ENCODE results near the gene KIF26B. TPM values are rescaled to one million over a fixed set of nuclear protein-coding genes. Genes with fewer than 3 reads are reported as not detected.
A peak's percentile ranks its signal among the peaks of the same experiment; 100 is the strongest.
"Not testable (repeated sequence)": the region's sequence is repeated elsewhere in the genome, so short reads cannot be mapped to it uniquely, and the experiment has no call there.

KIF26B gene
- total RNA-seq, 1 experiment from 2014 or later = 1.2 TPM

DNA sequence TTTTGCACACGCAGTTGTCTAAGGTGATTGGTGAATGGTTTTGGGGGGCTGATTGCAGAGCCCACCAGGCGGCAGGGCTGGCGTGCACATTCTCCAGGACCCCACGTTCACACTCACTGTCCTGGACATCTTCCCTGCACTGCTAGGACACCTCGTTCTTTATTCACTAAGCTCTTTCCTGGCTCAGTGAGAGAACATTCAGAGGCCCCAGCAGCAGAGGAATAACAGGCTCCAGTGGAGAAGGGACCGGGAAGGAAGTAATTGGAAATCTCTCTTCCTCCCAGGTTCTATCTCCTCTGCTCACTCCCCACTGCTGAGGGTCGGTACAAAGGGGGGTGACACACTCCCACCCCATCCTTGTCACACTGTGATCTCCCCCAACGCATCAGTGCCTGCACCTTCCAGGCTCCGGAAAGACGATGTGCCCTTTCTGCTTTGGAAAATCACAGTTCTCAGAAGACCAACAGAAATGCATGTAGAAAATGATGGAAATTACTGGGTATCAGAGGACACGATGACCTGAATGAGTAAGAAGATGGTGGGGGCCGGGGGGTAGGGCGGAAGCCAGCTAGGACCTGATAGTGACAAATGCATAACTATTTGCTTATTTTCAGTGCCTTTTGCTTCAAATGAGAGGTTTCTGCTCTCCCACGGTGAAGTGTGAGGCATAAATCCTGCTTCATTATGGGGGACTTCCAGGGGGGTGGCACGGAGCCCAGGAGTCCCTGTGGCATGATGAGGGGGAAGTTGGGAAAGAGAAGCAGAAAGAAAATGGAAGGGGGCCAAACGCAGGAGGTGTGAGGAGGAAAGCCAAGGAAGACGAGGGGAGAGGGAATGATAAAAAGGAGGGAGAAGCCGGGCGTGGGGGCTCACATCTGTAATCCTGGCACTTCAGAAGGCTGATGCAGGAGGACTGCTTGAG lies 25.2 kb upstream of the KIF26B start:
- ATAC-seq (no peak), DNase-seq (ENCODE audit: low spot score) (no peak)
- H3K9me3 Mint-ChIP-seq = no peaks in the 10 kb centered on the region
- H3K4me1 Mint-ChIP-seq = peaks cover 21% of the 10 kb centered on the region
- no peaks in the 10 kb centered on the region for H3K27me3 Mint-ChIP-seq (ENCODE audit: low read depth)
- ChIA-PET CTCF (no interaction called here), POLR2A (no interaction called here)
- no peak overlapping the region for H3K27ac Mint-ChIP-seq
- no peaks in the 10 kb centered on the region for H3K36me3 Mint-ChIP-seq
- TF ChIP-seq ZNF232 (CRISPR knock-in tag; IDR thresholded peaks at IDR 0.05) (no peak), FOXJ3 (CRISPR knock-in tag; IDR thresholded peaks at IDR 0.05; ENCODE audit: borderline replicate concordance) (no peak), ZNF423 (CRISPR knock-in tag; IDR thresholded peaks at IDR 0.05) (no peak), ATF1 (CRISPR knock-in tag; IDR thresholded peaks at IDR 0.05) (no peak), MXD4 (CRISPR knock-in tag; IDR thresholded peaks at IDR 0.05; ENCODE audit: borderline replicate concordance) (no peak), CBFB (CRISPR knock-in tag; IDR thresholded peaks at IDR 0.05; ENCODE audit: low read depth) (no peak)
- TF ChIP-seq, protein P1, sequence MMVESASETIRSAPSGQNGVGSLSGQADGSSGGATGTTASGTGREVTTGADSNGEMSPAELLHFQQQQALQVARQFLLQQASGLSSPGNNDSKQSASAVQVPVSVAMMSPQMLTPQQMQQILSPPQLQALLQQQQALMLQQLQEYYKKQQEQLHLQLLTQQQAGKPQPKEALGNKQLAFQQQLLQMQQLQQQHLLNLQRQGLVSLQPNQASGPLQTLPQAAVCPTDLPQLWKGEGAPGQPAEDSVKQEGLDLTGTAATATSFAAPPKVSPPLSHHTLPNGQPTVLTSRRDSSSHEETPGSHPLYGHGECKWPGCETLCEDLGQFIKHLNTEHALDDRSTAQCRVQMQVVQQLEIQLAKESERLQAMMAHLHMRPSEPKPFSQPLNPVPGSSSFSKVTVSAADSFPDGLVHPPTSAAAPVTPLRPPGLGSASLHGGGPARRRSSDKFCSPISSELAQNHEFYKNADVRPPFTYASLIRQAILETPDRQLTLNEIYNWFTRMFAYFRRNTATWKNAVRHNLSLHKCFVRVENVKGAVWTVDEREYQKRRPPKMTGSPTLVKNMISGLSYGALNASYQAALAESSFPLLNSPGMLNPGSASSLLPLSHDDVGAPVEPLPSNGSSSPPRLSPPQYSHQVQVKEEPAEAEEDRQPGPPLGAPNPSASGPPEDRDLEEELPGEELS (CRISPR knock-in tag; IDR thresholded peaks at IDR 0.05) = no peak
- TF ChIP-seq, protein P2, sequence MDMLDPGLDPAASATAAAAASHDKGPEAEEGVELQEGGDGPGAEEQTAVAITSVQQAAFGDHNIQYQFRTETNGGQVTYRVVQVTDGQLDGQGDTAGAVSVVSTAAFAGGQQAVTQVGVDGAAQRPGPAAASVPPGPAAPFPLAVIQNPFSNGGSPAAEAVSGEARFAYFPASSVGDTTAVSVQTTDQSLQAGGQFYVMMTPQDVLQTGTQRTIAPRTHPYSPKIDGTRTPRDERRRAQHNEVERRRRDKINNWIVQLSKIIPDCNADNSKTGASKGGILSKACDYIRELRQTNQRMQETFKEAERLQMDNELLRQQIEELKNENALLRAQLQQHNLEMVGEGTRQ (CRISPR knock-in tag; IDR thresholded peaks at IDR 0.05) = no peak
- no peak overlapping the region for H3K4me3 Mint-ChIP-seq

DNA sequence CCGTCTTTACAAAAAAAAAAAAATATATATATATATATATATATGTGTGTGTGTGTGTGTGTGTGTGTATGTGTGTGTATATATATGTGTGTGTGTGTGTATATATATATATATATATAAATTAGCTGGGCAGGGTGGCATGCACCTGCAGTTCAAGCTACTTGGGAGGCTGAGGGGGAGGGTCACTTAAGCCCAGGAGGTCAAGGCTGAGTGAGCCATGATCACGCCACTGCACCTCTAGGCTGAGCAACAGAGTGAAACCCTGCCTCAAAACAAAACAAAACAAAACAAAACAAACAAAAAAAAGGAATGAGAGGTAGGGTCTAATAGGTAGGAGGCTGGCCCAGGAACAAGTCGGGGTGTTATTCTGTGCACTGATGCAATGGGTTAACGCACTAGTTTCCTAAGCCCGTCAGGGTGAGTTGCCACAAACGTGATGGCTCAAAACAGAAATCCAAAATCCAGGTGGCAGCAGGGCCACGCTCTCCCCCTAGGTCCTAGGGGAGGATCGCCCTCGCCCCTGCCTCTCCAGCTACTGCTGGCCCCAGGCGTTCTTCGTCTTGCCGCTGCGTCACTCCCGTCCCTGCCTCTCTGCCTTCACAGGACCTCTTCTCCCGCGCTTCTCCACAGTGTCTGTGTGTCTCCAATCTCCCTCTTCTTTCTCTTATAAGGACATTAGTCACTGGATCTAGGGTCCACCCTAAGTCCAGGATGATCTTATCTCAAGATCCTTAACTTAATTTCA lies 24.3 kb upstream of the KIF26B start:
- ATAC-seq = peak; percentile 44
- POLR2A ChIA-PET = not testable (repeated sequence)

DNA sequence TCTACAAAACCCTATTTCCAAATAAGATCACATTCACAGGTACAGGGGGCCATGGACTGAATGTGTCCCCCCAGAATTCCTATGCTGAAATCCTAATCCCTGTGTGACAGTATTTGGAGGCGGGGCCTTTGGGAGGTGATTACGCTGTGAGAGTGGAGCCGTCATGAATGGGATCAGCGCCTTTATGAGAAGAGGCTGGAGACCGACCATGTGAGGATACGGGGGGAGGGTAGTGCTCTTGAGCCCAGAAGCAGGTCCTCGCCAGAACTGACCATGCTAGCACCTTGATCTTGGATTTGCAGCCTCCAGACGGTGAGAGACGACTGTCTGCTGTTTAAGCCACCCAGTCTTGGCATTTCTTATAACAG lies 23.8 kb upstream of the KIF26B start:
- H3K27me3 Mint-ChIP-seq (ENCODE audit: low read depth) = no peaks in the 10 kb centered on the region
- no peaks in the 10 kb centered on the region for H3K36me3 Mint-ChIP-seq
- peaks cover 12% of the 10 kb centered on the region for H3K4me1 Mint-ChIP-seq
- TF ChIP-seq, protein P3, sequence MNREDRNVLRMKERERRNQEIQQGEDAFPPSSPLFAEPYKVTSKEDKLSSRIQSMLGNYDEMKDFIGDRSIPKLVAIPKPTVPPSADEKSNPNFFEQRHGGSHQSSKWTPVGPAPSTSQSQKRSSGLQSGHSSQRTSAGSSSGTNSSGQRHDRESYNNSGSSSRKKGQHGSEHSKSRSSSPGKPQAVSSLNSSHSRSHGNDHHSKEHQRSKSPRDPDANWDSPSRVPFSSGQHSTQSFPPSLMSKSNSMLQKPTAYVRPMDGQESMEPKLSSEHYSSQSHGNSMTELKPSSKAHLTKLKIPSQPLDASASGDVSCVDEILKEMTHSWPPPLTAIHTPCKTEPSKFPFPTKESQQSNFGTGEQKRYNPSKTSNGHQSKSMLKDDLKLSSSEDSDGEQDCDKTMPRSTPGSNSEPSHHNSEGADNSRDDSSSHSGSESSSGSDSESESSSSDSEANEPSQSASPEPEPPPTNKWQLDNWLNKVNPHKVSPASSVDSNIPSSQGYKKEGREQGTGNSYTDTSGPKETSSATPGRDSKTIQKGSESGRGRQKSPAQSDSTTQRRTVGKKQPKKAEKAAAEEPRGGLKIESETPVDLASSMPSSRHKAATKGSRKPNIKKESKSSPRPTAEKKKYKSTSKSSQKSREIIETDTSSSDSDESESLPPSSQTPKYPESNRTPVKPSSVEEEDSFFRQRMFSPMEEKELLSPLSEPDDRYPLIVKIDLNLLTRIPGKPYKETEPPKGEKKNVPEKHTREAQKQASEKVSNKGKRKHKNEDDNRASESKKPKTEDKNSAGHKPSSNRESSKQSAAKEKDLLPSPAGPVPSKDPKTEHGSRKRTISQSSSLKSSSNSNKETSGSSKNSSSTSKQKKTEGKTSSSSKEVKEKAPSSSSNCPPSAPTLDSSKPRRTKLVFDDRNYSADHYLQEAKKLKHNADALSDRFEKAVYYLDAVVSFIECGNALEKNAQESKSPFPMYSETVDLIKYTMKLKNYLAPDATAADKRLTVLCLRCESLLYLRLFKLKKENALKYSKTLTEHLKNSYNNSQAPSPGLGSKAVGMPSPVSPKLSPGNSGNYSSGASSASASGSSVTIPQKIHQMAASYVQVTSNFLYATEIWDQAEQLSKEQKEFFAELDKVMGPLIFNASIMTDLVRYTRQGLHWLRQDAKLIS (CRISPR knock-in tag; IDR thresholded peaks at IDR 0.05; ENCODE audit: borderline replicate concordance) = no peak
- TF ChIP-seq, protein P4, sequence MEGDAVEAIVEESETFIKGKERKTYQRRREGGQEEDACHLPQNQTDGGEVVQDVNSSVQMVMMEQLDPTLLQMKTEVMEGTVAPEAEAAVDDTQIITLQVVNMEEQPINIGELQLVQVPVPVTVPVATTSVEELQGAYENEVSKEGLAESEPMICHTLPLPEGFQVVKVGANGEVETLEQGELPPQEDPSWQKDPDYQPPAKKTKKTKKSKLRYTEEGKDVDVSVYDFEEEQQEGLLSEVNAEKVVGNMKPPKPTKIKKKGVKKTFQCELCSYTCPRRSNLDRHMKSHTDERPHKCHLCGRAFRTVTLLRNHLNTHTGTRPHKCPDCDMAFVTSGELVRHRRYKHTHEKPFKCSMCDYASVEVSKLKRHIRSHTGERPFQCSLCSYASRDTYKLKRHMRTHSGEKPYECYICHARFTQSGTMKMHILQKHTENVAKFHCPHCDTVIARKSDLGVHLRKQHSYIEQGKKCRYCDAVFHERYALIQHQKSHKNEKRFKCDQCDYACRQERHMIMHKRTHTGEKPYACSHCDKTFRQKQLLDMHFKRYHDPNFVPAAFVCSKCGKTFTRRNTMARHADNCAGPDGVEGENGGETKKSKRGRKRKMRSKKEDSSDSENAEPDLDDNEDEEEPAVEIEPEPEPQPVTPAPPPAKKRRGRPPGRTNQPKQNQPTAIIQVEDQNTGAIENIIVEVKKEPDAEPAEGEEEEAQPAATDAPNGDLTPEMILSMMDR (IDR thresholded peaks at IDR 0.05) = no peak
- TF ChIP-seq ZNF317 (CRISPR knock-in tag; IDR thresholded peaks at IDR 0.05; ENCODE audit: borderline replicate concordance, low read depth) = no peak
- no peak for TF ChIP-seq CREB1 (CRISPR knock-in tag; IDR thresholded peaks at IDR 0.05)
- no peak for TF ChIP-seq NR3C1 (CRISPR knock-in tag; conservative IDR thresholded peaks at IDR 0.05; ENCODE audit: low read depth)
- TF ChIP-seq FOXJ3 (CRISPR knock-in tag; IDR thresholded peaks at IDR 0.05; ENCODE audit: borderline replicate concordance) = no peak
- ChIA-PET CTCF (no interaction called here), POLR2A (no interaction called here)
- DNase-seq (ENCODE audit: low spot score) = no peak
- no peak overlapping the region for H3K4me3 Mint-ChIP-seq
- H3K27ac Mint-ChIP-seq = no peak overlapping the region
- peaks cover 5% of the 10 kb centered on the region for H3K9me3 Mint-ChIP-seq
- peak; percentile 53 for ATAC-seq

More for the DNA sequence above, 24.3 kb upstream of the KIF26B start:
- CTCF ChIA-PET; H3K27me3 Mint-ChIP-seq (ENCODE audit: low read depth); DNase-seq (ENCODE audit: low spot score); H3K36me3 Mint-ChIP-seq; H3K27ac Mint-ChIP-seq; H3K4me3 Mint-ChIP-seq; H3K9me3 Mint-ChIP-seq: not testable (repeated sequence)
- peaks cover 13% of the 10 kb centered on the region for H3K4me1 Mint-ChIP-seq
